ENCODE results near the gene LRP2.

GRCh38 chr2:169397697-169398096, 35.4 kb upstream of the LRP2 start:
- TF ChIP-seq CTCF (IDR thresholded peaks at IDR 0.05; ENCODE audit: low read depth, low read length) (peak; percentile 11), POLR2A (IDR thresholded peaks at IDR 0.05; ENCODE audit: extremely low read depth, insufficient read length) (no peak), MYC (IDR thresholded peaks at IDR 0.05; ENCODE audit: low read depth, low read length) (no peak), MAX (IDR thresholded peaks at IDR 0.05; ENCODE audit: low read depth, low read length) (no peak)

All from NB4 (cell line).